HepG2 (cell line): Measurements from ENCODE around the gene MAPK8IP3. TPM values are rescaled to one million over a fixed set of nuclear protein-coding genes. Genes with fewer than 3 reads are reported as not detected.

Experiments
- ARID5B ChIP-seq: IDR thresholded peaks from 2 replicates; pipeline ENCODE4 v1.4.0; 2020; ENCODE audit warnings: mild to moderate bottlenecking, missing genetic modification reagents
- IKZF1 ChIP-seq: fragments of 450-650 bp; IDR thresholded peaks from 2 replicates; pipeline ENCODE4 v1.7.1; 2016
- PRDM15 ChIP-seq: sonication (generic); formaldehyde crosslinking; IDR thresholded peaks from 2 replicates; pipeline ENCODE4 v1.4.0; 2020; ENCODE audit warnings: missing genetic modification reagents
- SNAPC4 ChIP-seq: sonication (generic); formaldehyde crosslinking; IDR thresholded peaks from 2 replicates; pipeline ENCODE4 v1.4.0; 2020; ENCODE audit warnings: mild to moderate bottlenecking, missing genetic modification reagents
- SPEN ChIP-seq: sonication (generic); formaldehyde crosslinking; IDR thresholded peaks from 2 replicates; pipeline ENCODE4 v1.5.1; 2020; ENCODE audit warnings: low read depth, mild to moderate bottlenecking, missing genetic modification reagents
- ZNF253 ChIP-seq: sonication (generic); formaldehyde crosslinking; IDR thresholded peaks from 2 replicates; pipeline ENCODE4 v1.8.0; 2022; ENCODE audit warnings: mild to moderate bottlenecking, missing genetic modification reagents, borderline replicate concordance
- ZNF383 ChIP-seq: sonication (generic); formaldehyde crosslinking; IDR thresholded peaks from 2 replicates; pipeline ENCODE4 v1.4.0; 2020; ENCODE audit warnings: missing genetic modification reagents, mild to moderate bottlenecking, borderline replicate concordance
- polyA plus RNA-seq, 8 experiments: library from polyadenylated mRNA; depleted of rRNA in 3 of 8; stranded (reverse) in 7 of 8; unstranded in 1 of 8; fragments of >200 nt; fragmentation: Illumina TruSeq in 4 of 8; extraction: Trizol in 4 of 8; gene quantifications; 2 replicates each; pipeline versions ENCODE4 v1.2.1 to v1.2.3, GENCODE V29; 2011 to 2016; ENCODE audit warnings: low read depth in 4 of 8, missing spikeins in 1 of 8, mixed read lengths in 1 of 8; ENCODE audit not compliant: insufficient read depth in 1 of 8
- total RNA-seq, 5 experiments: library from RNA; depleted of rRNA; stranded (reverse); fragments of >200 nt; fragmentation: Illumina TruSeq; extraction: Trizol; gene quantifications; 2 replicates each; pipeline ENCODE4 v1.2.3, GENCODE V29; 2016; ENCODE audit warnings: low read depth in 1 of 5
- TF ChIP-seq, protein P1 (sequence below): IDR thresholded peaks from 2 replicates; pipeline ENCODE4 v1.6.1; 2016; ENCODE audit warnings: mild to moderate bottlenecking
- TF ChIP-seq, protein P2 (sequence below): sonication (generic); formaldehyde crosslinking; IDR thresholded peaks from 2 replicates; pipeline ENCODE4 v1.5.0; 2020; ENCODE audit warnings: missing genetic modification reagents

MAPK8IP3 gene
- total and polyA plus RNA-seq, 2 of the 13 experiments (the other 11 are each of a cell fraction or from before 2014, with no cell fraction given): 25.1 to 41.7 TPM

DNA sequence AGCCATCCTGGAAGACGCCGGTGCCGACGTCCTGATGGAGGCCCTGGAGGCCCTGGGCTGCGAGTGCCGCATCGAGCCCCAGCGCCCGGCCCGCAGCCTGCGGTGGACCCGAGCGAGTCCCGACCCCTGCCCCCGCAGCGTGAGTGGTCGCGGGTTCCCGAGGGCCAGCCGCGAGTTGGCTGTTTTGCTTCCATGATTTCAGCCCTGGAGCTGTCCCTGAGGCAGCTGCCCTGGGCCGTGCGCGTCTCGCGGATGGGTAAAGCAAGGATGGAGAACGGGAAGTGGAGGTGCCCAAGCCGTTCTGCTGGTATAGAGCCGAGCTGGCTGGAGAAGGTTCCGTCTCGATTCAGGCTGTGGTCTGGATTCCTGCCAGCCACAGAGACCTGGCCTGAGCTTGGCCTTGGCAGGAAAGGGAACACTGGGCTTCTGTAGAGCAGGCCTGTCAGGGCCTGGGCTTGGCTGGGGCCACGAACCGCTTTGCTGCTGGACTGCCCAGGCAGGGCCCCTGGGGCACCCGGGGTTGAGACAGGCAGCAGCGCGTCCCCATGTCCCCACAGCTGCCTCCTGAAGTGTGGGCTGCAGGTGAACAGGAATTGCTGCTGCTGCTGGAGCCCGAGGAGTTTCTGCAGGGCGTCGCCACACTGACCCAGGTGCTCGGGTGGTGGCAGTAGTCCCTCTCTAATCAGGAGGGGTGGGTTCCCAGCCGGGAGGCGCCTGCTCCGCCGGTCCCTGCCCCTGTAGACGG, 67.9 kb downstream of the MAPK8IP3 start (continued):
- 0 out of 2 replicates have a peak, but pooled peaks have one; percentile 12 for TF ChIP-seq SPEN
- TF ChIP-seq, protein P1, sequence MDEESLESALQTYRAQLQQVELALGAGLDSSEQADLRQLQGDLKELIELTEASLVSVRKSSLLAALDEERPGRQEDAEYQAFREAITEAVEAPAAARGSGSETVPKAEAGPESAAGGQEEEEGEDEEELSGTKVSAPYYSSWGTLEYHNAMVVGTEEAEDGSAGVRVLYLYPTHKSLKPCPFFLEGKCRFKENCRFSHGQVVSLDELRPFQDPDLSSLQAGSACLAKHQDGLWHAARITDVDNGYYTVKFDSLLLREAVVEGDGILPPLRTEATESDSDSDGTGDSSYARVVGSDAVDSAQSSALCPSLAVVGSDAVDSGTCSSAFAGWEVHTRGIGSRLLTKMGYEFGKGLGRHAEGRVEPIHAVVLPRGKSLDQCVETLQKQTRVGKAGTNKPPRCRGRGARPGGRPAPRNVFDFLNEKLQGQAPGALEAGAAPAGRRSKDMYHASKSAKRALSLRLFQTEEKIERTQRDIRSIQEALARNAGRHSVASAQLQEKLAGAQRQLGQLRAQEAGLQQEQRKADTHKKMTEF (CRISPR knock-in tag): no peak
- no peak for TF ChIP-seq ZNF383
- no peak for TF ChIP-seq SNAPC4 (CRISPR knock-in tag)
- no peak for TF ChIP-seq ZNF253 (CRISPR knock-in tag)
- TF ChIP-seq IKZF1: no peak
- TF ChIP-seq ARID5B (CRISPR knock-in tag): no peak
- TF ChIP-seq, protein P2, sequence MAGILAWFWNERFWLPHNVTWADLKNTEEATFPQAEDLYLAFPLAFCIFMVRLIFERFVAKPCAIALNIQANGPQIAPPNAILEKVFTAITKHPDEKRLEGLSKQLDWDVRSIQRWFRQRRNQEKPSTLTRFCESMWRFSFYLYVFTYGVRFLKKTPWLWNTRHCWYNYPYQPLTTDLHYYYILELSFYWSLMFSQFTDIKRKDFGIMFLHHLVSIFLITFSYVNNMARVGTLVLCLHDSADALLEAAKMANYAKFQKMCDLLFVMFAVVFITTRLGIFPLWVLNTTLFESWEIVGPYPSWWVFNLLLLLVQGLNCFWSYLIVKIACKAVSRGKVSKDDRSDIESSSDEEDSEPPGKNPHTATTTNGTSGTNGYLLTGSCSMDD (CRISPR knock-in tag): no peak
- TF ChIP-seq PRDM15: no peak
